Left ventricle myocardium superior (tissue), 1 donor: Measurements from ENCODE around the gene LRRC75A. TPM values are rescaled to one million over a fixed set of nuclear protein-coding genes. Genes with fewer than 3 reads are reported as not detected.
A peak's percentile ranks its signal among the peaks of the same experiment; 100 is the strongest.
"Not testable (repeated sequence)": the region's sequence is repeated elsewhere in the genome, so short reads cannot be mapped to it uniquely, and the experiment has no call there.

Experiments
- ATAC-seq: fragments of 200-7000 bp; cut with Tn5 transposase; one replicate; pipeline ENCODE4 v1.9.1; 2020; ENCODE audit warnings: mild to moderate bottlenecking, moderate library complexity
- DNase-seq: peaks from one replicate; pipeline ENCODE4 v3.0.0-alpha.2; 2020
- intact Hi-C: fragments of 100-400 bp; cut with micrococcal nuclease; formaldehyde crosslinking; loops from one replicate; pipeline ENCODE4 v1.11.0; 2022
- total RNA-seq: library from RNA; stranded (reverse); fragmentation: NEBNext Ultra II Directional; extraction: Animal tissue kit (Norgen Biotek cat#: 25700); gene quantifications from one replicate; pipeline ENCODE4 v1.2.1, GENCODE V29; 2021
- donor health status: DM: no; HTN: yes; CAD: no; lungs with severe emphysema.

Gene LRRC75A
- total RNA-seq, 1 donor from 2014 or later, result 0.47 TPM

DNA sequence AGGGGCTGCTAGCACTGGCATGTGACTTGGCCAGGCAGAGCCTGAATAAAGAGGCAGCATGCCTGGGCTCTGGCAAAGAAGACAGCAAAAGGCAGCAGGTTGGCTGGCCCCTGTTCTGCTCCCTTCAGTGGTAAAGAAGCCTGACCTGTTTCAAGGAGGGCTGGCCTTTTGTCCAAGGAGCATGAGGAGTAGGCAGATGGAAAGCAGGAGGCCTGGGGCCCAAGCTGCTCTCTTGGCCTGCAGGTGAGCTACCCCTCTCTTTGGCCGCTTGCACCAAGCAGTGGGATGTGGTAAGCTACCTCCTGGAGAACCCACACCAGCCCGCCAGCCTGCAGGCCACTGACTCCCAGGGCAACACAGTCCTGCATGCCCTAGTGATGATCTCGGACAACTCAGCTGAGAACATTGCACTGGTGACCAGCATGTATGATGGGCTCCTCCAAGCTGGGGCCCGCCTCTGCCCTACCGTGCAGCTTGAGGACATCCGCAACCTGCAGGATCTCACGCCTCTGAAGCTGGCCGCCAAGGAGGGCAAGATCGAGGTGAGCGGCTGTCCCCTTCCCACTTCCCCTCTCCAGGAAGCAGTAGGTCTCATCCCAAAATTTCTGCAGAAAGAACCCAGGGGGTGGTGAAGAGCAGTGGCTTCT is 68.6 kb downstream of the LRRC75A start:
- no peak for ATAC-seq
- no peak for DNase-seq
- intact Hi-C loops, result no loop called here

DNA sequence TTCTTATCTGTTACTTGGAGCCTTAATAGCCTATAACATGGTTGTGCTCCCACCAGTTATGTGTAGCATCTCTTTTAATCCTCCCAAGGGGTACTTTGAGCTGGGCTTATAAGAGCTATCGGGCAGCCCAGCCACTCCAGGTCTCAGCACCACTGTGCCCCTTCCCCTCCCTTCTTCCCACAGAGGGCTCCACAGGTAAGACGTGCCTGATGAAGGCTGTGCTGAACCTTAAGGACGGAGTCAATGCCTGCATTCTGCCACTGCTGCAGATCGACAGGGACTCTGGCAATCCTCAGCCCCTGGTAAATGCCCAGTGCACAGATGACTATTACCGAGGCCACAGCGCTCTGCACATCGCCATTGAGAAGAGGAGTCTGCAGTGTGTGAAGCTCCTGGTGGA is 69.6 kb downstream of the LRRC75A start:
- DNase-seq (peak; percentile 8), ATAC-seq (no peak)
- intact Hi-C loops, result no loop called here

- intact Hi-C loops, result no loop called here
- ATAC-seq (no peak), DNase-seq (no peak)
Measured at GRCh38 chr17:16419929-16420271, 72.1 kb downstream of the LRRC75A start.

GRCh38 chr17:16419074-16419928 is 72.7 kb downstream of the LRRC75A start:
- DNase-seq, result no peak
- intact Hi-C loops, result no loop called here
- no peak for ATAC-seq

DNA sequence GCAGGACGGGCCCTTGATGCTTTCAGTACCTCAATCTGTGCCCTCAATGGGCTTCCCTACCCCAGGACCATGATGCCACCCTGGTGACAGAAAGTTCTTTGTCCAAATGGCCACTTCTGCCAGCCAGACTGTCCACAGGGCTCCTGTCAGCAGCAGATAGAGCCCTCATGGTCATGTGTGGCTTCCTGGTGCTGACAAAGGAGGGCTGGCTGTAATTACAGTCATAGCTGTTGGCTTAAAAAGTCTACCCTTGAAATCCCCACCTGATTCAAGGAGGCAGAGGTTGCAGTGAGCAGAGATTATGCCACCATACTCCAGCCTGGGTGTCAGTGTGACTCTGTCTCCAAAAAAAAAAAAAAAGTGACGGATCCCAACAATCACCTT is 73.3 kb downstream of the LRRC75A start:
- intact Hi-C loops, result no loop called here
- DNase-seq (no peak), ATAC-seq (no peak)

DNA sequence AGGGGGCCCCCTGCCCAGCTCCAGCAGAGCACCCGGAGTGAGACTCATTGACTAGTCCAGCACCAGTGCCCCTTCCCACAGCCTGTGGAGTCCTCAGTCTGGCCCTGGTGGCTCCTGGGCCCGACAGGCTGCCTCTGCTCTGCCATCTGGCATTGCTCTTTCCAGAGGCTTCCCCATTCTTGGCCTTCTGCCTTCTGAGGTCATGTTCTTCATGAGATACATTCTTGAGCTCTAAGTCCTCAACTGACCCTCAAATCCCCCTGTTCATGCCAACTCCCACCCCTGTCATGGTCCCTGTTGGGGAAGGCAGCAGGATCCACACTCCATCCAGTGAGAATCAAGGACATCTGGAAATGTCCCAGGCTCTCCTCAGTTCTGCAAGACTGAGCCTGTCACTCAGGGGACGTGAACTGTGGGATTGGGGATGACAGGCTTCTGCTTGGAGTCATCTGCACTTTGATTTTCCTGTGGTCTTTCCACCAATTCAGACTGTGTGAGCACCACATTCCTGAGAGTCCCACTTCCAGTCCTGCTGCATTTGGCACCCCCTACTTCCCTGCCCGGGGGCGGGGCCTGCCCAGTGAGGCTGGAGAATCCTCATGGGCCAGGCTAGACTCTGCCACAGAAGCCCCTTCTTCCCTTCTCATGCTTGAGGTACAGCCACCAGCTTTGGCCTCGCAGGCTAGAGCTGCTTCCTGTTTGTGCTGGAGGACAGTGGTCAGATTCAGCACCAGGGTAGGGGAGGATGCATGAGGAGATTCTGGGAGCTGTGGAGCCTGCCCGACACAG is 73.9 kb downstream of the LRRC75A start:
- DNase-seq (no peak), ATAC-seq (peak; percentile 6)
- intact Hi-C loops, result no loop called here

GRCh38 chr17:16417399-16417798 is 74.6 kb downstream of the LRRC75A start:
- intact Hi-C loops, result no loop called here
- ATAC-seq, result no peak
- DNase-seq, result no peak

DNA sequence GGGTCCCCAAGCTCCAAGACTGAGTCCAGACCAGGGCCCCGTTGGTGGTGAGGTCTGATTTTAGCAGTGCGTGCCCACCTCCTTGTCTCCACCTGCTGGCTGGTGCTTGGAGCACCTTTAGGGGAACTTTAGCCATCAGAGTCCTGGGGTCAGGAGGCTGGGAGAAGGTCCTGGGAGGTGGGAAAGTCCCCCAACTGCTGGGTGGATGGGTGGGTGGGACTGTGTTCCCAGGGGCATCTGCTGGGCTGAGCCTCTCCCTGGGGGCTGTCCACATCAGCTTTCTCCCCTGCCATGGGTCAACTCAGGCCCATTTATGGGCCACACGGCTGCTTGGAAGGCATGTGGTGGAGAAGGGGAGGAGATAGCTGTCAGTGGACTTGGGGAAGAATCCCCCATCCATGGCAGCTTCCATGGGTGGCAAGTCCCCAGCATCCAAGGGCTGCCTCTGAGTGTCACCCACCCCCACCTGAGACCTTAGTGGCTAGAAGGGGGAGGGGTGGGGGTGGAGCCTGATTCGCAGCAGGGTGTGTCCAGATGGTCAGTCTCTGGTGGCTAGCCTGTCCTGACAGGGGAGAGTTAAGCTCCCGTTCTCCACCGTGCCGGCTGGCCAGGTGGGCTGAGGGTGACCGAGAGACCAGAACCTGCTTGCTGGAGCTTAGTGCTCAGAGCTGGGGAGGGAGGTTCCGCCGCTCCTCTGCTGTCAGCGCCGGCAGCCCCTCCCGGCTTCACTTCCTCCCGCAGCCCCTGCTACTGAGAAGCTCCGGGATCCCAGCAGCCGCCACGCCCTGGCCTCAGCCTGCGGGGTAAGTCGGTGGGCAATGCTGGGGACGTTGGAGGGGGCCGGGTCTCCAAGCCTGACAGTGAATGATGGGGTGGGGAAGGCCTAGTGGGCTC is 76.7 kb downstream of the LRRC75A start, which contains the start of gene TRPV2:
TSS of gene TRPV2 (plus strand) at position 541 of the 894 bp plus-strand sequence. CDS start 2,098 bp downstream, outside the sequence.
- intact Hi-C loops, result no loop called here
- peak; percentile 63 for DNase-seq
- ATAC-seq, result peak; percentile 56

DNA sequence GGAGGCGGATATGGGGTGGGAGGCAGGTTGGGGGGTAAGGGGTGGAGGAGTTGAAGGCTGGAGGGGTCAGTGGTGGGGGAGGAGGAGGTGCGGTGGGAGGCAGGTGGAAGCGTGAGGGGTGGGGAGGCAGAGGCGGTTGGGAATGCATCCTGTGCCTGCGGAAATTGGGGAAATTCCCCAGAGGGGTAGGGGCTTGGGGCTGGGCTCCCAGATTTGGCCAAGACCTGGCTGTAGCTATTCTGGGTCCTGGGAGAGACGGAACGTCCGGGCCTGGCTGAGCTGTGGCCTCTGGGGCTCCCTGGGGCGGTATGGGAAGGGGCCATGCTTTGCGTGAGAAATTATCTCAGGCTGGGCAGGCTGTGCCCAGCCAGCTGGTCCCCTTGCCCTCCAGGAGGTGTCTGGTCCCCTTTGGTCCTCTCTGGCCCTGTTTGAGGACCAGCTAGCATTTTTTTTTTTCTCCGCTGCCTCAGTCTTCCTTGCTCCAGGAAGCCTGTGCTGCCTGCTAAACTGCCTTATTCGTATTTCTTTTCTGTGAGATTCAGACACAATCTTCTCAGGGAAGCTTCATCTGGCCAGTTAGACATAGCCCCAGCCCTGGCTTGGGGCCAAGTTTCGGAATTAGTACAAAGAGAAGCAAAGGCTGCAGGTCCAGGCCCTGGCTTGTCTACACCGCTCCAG is 83.9 kb downstream of the LRRC75A start:
- ATAC-seq (peak; percentile 67), DNase-seq (peak; percentile 80)
- intact Hi-C loops, result no loop called here

GRCh38 chr17:16406742-16407674 is 85.0 kb downstream of the LRRC75A start:
- ATAC-seq (peak; percentile 82), DNase-seq (peak; percentile 69)
- intact Hi-C loops, result no loop called here

DNA sequence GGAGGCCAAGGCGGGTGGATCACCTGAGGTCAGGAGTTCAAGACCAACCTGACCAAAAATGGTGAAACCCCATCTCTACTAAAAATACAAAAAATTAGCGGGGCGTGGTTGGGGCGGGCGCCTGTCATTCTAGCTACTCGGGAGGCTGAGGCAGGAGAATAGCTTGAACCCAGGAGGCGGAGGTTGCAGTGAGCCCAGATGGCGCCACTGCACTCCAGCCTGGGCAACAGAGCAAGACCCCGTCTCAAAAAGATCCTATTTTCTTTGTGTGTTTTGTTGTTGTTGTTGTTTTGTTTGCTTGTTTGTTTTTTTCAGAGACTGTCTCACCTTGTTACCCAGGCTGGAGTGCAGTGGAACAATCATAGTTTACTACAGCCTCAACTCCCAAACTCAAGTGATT is 88.1 kb downstream of the LRRC75A start:
- DNase-seq, result peak; percentile 7

GRCh38 chr17:16398270-16399267 is 93.4 kb downstream of the LRRC75A start:
- intact Hi-C loops, result no loop called here
- DNase-seq, result no peak
- no peak for ATAC-seq

More for the DNA sequence above, 88.1 kb downstream of the LRRC75A start:
- ATAC-seq, intact Hi-C loops: not testable (repeated sequence)

DNA sequence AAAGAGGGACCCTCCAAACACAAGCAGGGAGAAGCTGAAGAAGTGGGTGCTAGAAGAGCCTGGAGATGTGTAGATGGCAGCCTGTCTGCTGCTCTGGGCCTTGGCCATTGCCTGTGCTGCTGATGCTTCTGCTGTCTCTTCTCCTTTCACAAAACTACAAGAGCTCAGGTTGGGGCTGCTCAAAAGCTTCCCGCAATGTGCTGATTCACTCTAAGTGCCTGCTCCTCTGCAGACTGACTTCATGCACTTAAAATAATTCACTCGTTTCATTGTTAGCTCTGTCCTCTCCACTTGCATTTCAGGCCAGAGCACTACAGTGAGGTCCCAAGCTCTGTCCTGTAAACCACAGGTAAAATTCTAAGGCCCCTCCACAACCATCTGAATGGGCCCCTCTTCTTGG is 95.3 kb downstream of the LRRC75A start:
- intact Hi-C loops, DNase-seq: not testable (repeated sequence)
- ATAC-seq, result peak; percentile 91

DNA sequence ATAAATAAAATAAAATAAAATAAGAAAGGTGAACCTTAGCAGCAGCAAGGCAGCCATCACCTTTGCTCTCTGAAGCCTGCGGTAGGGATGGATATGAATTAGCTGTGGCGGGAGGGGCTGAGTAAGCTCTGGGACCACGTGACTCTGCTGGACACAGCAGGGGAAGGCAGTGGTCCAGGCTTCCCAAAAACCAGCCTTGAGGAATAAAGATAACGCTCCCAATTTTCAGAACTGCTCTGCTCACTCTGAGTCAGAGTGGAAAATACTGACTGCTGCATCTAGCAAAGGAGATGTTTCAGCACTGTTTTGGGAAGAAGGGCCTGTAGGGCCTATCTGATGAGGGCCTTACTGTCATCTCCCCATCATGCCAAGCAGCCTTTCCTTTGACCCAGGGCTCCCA is 96.1 kb downstream of the LRRC75A start:
- intact Hi-C loops, result not testable (repeated sequence)
- DNase-seq, result peak; percentile 44

DNA sequence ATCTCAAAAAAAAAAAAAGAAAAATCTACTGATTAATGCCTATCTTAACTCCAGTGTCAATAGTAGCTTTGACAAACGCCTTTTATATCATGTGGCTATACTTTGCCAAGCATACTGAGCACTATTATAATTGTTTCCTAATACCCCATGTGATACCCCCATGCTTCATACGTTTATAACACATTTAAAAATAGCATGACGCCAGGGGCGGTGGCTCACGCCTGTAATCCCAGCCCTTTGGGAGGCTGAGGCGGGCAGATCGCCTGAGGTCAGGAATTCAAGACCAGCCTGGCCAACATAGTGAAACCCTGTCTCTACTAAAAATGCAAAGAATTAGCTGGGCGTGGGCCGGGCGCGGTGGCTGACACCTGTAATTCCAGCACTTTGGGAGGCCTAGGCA is 99.5 kb downstream of the LRRC75A start:
- intact Hi-C loops, DNase-seq, ATAC-seq: not testable (repeated sequence)

More for the DNA sequence above, 96.1 kb downstream of the LRRC75A start:
- peak; percentile 79 for ATAC-seq
